ENCODE results near the gene ZNF565. TPM values are rescaled to one million over a fixed set of nuclear protein-coding genes. Genes with fewer than 3 reads are reported as not detected.

The ZNF565 gene
- total and polyA plus RNA-seq, 2 of the 13 experiments (the other 11 are each of a cell fraction or from before 2014, with no cell fraction given), result 1.8 to 5.2 TPM

- 0 out of 2 replicates have a peak, but pooled peaks have one; percentile 29 for TF ChIP-seq AHDC1 (CRISPR knock-in tag; IDR thresholded peaks at IDR 0.05; ENCODE audit: borderline replicate concordance)
- no peak for TF ChIP-seq ATM (IDR thresholded peaks at IDR 0.05; ENCODE audit: borderline replicate concordance)
- TF ChIP-seq AFF4 (CRISPR knock-in tag; IDR thresholded peaks at IDR 0.05), result 0 out of 2 replicates have a peak, but pooled peaks have one; percentile 56
- TF ChIP-seq AKAP8 (CRISPR knock-in tag; IDR thresholded peaks at IDR 0.05), result no peak
- TF ChIP-seq FOXC1 (CRISPR knock-in tag; IDR thresholded peaks at IDR 0.05; ENCODE audit: borderline replicate concordance), result peak; percentile 83; the same call in 1 of the 2 replicates
- no peak for TF ChIP-seq PBX2 (CRISPR knock-in tag; IDR thresholded peaks at IDR 0.05)
- peak; percentile 83 for TF ChIP-seq ZNF710 (CRISPR knock-in tag; IDR thresholded peaks at IDR 0.05; ENCODE audit: borderline replicate concordance)
- TF ChIP-seq MEIS1 (CRISPR knock-in tag; IDR thresholded peaks at IDR 0.05; ENCODE audit: borderline replicate concordance), result peak; percentile 70; the same call in 1 of the 2 replicates
- peak; percentile 68 for TF ChIP-seq UBTF (CRISPR knock-in tag; IDR thresholded peaks at IDR 0.05)
- TF ChIP-seq ZNF331 (CRISPR knock-in tag; IDR thresholded peaks at IDR 0.05), result peak; percentile 33; the same call in 1 of the 2 replicates
- no peak for TF ChIP-seq ZNF75D (CRISPR knock-in tag; IDR thresholded peaks at IDR 0.05; ENCODE audit: borderline replicate concordance)
Observed at GRCh38 chr19:36214386-36215275, at the start of gene ZNF565, which contains the start of gene ZNF146 (continued).

All from HepG2 (cell line).